ENCODE results near the gene HMGN4. TPM values are rescaled to one million over a fixed set of nuclear protein-coding genes. Genes with fewer than 3 reads are reported as not detected.

HMGN4 gene
- total RNA-seq, 4 donors from 2014 or later, result 20.1 to 58.7 (median 28.4) TPM

- peaks cover 39 to 41% of the 10 kb centered on the region in 2 donors for H3K4me1 ChIP-seq
- in situ Hi-C loops (cut with MboI; ENCODE audit: low sequenced_read_pairs in 4 of 4) (loop anchor here in 1 of 4 donors (10.0 kb wide), 1 partner anchor 223 kb away; no protein-coding TSS in a partner anchor), intact Hi-C loops (cut with DNase I; ENCODE audit: low total_unique reads) (loop anchor here (1.0 to 10.0 kb wide), 7 partner anchors 16 to 413 kb away; partner anchors contain the start of gene ABT1)
- TF ChIP-seq POLR2A (IDR thresholded peaks at IDR 0.05) (no peak), CTCF (IDR thresholded peaks at IDR 0.05 in 4 of 5, conservative IDR thresholded peaks at IDR 0.05 in 1 of 5) (no peak)
- peak; percentile 77 to 92 for DNase-seq
- H3K27me3 ChIP-seq, result no peaks in the 10 kb centered on the region
- H3K27ac ChIP-seq, result peak overlapping the region; percentile 89 to 95 (median 92)
- no peaks in the 10 kb centered on the region for H3K36me3 ChIP-seq
- peak overlapping the region; percentile 75 to 89 (median 89) for H3K4me3 ChIP-seq
- peak; percentile 82 to 89 for ATAC-seq
- no peaks in the 10 kb centered on the region for H3K9me3 ChIP-seq
These were observed 863 bp upstream of the HMGN4 start for GRCh38 chr6:26537160-26537845.

GRCh38 chr6:26538572-26538902, 371 bp downstream of the HMGN4 start:
- intact Hi-C loops (cut with DNase I; ENCODE audit: low total_unique reads) (loop anchor here (1.0 to 10.0 kb wide), 4 partner anchors 30 to 414 kb away; a partner anchor contains a TSS), in situ Hi-C loops (cut with MboI; ENCODE audit: low sequenced_read_pairs in 4 of 4) (loop anchor here in 1 of 4 donors (10.0 kb wide), 1 partner anchor 224 kb away; no protein-coding TSS in a partner anchor)
- TF ChIP-seq CTCF (IDR thresholded peaks at IDR 0.05 in 4 of 5, conservative IDR thresholded peaks at IDR 0.05 in 1 of 5), result no peak
- no peak for TF ChIP-seq POLR2A (IDR thresholded peaks at IDR 0.05)
- peak overlapping the region; percentile 89 to 95 (median 92) for H3K27ac ChIP-seq
- DNase-seq (peak in 1 of 2 donors; percentile 4), ATAC-seq (no peak)
- H3K9me3 ChIP-seq, result no peaks in the 10 kb centered on the region
- H3K4me1 ChIP-seq, result peaks cover 36 to 38% of the 10 kb centered on the region in 2 donors
- H3K4me3 ChIP-seq, result peak overlapping the region; percentile 75 to 89 (median 89)
- H3K27me3 ChIP-seq, result no peaks in the 10 kb centered on the region
- peaks cover 0 to 8% of the 10 kb centered on the region in 2 donors for H3K36me3 ChIP-seq

GRCh38 chr6:26539071-26539615, 977 bp downstream of the HMGN4 start:
- H3K36me3 ChIP-seq, result peaks cover 0 to 8% of the 10 kb centered on the region in 2 donors
- intact Hi-C loops (cut with DNase I; ENCODE audit: low total_unique reads) (loop anchor here (5.0 to 10.0 kb wide), 3 partner anchors 227 to 414 kb away; a partner anchor contains a TSS), in situ Hi-C loops (cut with MboI; ENCODE audit: low sequenced_read_pairs in 4 of 4) (loop anchor here in 1 of 4 donors (10.0 kb wide), 1 partner anchor 224 kb away; no protein-coding TSS in a partner anchor)
- DNase-seq, result no peak
- H3K4me1 ChIP-seq, result peaks cover 33 to 34% of the 10 kb centered on the region in 2 donors
- H3K4me3 ChIP-seq, result peak overlapping the region; percentile 75 to 89 (median 89)
- ATAC-seq, result no peak
- TF ChIP-seq POLR2A (IDR thresholded peaks at IDR 0.05) (no peak), CTCF (IDR thresholded peaks at IDR 0.05 in 4 of 5, conservative IDR thresholded peaks at IDR 0.05 in 1 of 5) (no peak)
- H3K27ac ChIP-seq, result peak overlapping the region; percentile 89 to 95 (median 92)
- no peaks in the 10 kb centered on the region for H3K27me3 ChIP-seq
- no peaks in the 10 kb centered on the region for H3K9me3 ChIP-seq

GRCh38 chr6:26541579-26541978, 3.4 kb downstream of the HMGN4 start:
- Histone ChIP-seq H3K4me1 (peaks cover 12% of the 10 kb centered on the region in 2 donors), H3K27ac (no peak overlapping the region), H3K27me3 (no peaks in the 10 kb centered on the region), H3K9me3 (no peaks in the 10 kb centered on the region), H3K4me3 (no peak overlapping the region), H3K36me3 (peaks cover 0 to 26% of the 10 kb centered on the region in 2 donors)
- no peak for ATAC-seq
- in situ Hi-C loops (cut with MboI; ENCODE audit: low sequenced_read_pairs in 4 of 4) (no loop called here), intact Hi-C loops (cut with DNase I; ENCODE audit: low total_unique reads) (no loop called here)
- no peak for TF ChIP-seq POLR2A (IDR thresholded peaks at IDR 0.05)
- no peak for TF ChIP-seq CTCF (IDR thresholded peaks at IDR 0.05 in 4 of 5, conservative IDR thresholded peaks at IDR 0.05 in 1 of 5)
- DNase-seq, result no peak

Data from gastrocnemius medialis (tissue), 4 donors.